C4-2B (cell line): ENCODE results near the gene SLC8A3.

Source experiments
- CTCF ChIP-seq: fragments of 450-650 bp; conservative IDR thresholded peaks from 2 replicates; pipeline ENCODE4 v1.5.1; 2017; ENCODE audit warnings: mild to moderate bottlenecking
- ZFX ChIP-seq: fragments of 450-650 bp; IDR thresholded peaks from 2 replicates; pipeline ENCODE4 v1.6.1; 2017

- TF ChIP-seq CTCF (no peak), ZFX (no peak)
Measured at GRCh38 chr14:70011098-70011497, 177.7 kb downstream of the SLC8A3 start.
